Aorta (tissue), 5 donors: ENCODE measurements around the gene PLEK2. TPM values are rescaled to one million over a fixed set of nuclear protein-coding genes. Genes with fewer than 3 reads are reported as not detected.

ENCODE experiments used
- ATAC-seq: fragments of 200-7000 bp; cut with Tn5 transposase; one replicate; pipeline ENCODE4 v1.9.1; 2022; ENCODE audit warnings: moderate library complexity; ENCODE audit not compliant: low FRiP score
- DNase-seq, 2 donors: peaks; one replicate each; pipeline ENCODE4 v3.0.0-alpha.2; 2020
- H3K27ac ChIP-seq, 2 donors: one replicate each; pipeline ENCODE4 v1.5.1; 2013; ENCODE audit warnings: low read length in 2 of 2, mild to moderate bottlenecking in 2 of 2, moderate library complexity in 2 of 2, control low read depth in 1 of 2, inconsistent platforms in 1 of 2, low read depth in 1 of 2
- H3K27me3 ChIP-seq, 2 donors: one replicate each; pipeline ENCODE4 v1.6.1; 2013; ENCODE audit warnings: control low read depth in 1 of 2, low read length in 1 of 2, mild to moderate bottlenecking in 1 of 2, moderate library complexity in 1 of 2; ENCODE audit not compliant: insufficient read depth in 2 of 2, control insufficient read depth in 1 of 2
- H3K36me3 ChIP-seq, 2 donors: one replicate each; pipeline ENCODE4 v1.6.1; 2013; ENCODE audit warnings: control low read depth in 1 of 2, low read length in 1 of 2, mild to moderate bottlenecking in 1 of 2; ENCODE audit not compliant: insufficient read depth in 2 of 2, control insufficient read depth in 1 of 2
- H3K4me1 ChIP-seq, 2 donors: one replicate each; pipeline ENCODE4 v1.6.1; 2013; ENCODE audit warnings: low read length in 2 of 2, control low read depth in 1 of 2, mild to moderate bottlenecking in 1 of 2, moderate library complexity in 1 of 2; ENCODE audit not compliant: insufficient read depth in 2 of 2, control insufficient read depth in 1 of 2
- H3K4me3 ChIP-seq, 2 donors: one replicate each; pipeline ENCODE4 v1.5.1; 2013; ENCODE audit warnings: low read length in 2 of 2, control low read depth in 1 of 2, mild to moderate bottlenecking in 1 of 2
- H3K9me3 ChIP-seq: one replicate; pipeline ENCODE4 v1.6.1; 2013; ENCODE audit warnings: mild to moderate bottlenecking, low read length; ENCODE audit not compliant: control insufficient read depth
- WGBS, 2 donors: extraction: QIAGEN DNeasy Blood & Tissue Kit; methylation state at CpG; one replicate each; pipeline ENCODE4 v1.1.7; 2013; 5-methylcytosine and 5-hydroxymethylcytosine counted together
- intact Hi-C, 2 donors: fragments of 100-400 bp; cut with DNase I; formaldehyde crosslinking; loops; one replicate each; pipeline versions ENCODE4 v1.14.2 to v1.15.0; 2022
- polyA plus RNA-seq, 2 donors: library from polyadenylated mRNA; stranded (reverse); fragments of 200-250 nt; gene quantifications; one replicate each; pipeline ENCODE4 v1.2.3, GENCODE V29; 2013
- total RNA-seq, 2 donors: library from RNA; stranded (reverse); fragmentation: NEBNext Ultra II Directional; extraction: Animal tissue kit (Norgen Biotek cat#: 25700); gene quantifications; one replicate each; pipeline ENCODE4 v1.2.1, GENCODE V29; 2021
- donor health status: healthy with polysubstance abuse.
- donor health status: Bipolar disorder and iron deficiency.
- donor health status: DM: no; HTN: no; CAD: no.
- donor health status: DM: no; HTN: no; CAD: no.
- donor health status: DM: yes; HTN: yes; CAD: no.

PLEK2 gene
- total and polyA plus RNA-seq, 4 donors: 0.87 to 5.3 (median 1.6) TPM

DNA sequence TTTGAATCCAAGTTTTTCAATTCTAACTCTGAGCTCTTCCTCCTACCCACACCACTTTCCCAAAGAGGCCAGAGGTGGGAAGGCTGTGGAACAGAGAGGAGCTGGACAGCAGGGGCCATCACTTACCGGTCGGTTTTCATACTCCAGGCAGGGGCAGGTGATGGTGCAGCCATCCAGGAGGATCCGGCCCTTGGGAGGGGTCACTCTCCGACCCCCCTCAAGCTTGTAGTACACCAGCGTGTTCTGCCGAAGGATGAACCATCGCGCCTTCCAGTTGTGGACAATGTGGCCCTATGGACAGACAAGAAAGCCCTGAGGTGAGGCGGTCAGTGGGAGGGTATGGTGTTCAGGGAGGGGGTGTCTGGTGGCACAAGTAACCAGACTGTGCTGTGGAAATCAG, 14.4 kb downstream of the PLEK2 start:
- Histone ChIP-seq H3K36me3 (no peaks in the 10 kb centered on the region), H3K4me1 (no peaks in the 10 kb centered on the region), H3K27me3 (no peaks in the 10 kb centered on the region), H3K4me3 (no peak overlapping the region), H3K27ac (no peak overlapping the region), H3K9me3 (no peaks in the 10 kb centered on the region)
- ATAC-seq (no peak), DNase-seq (no peak)
- intact Hi-C loops: no loop called here
- WGBS, 2 donors: 95 to 97% methylated on average over 9 of the region's 9 CpGs

DNA sequence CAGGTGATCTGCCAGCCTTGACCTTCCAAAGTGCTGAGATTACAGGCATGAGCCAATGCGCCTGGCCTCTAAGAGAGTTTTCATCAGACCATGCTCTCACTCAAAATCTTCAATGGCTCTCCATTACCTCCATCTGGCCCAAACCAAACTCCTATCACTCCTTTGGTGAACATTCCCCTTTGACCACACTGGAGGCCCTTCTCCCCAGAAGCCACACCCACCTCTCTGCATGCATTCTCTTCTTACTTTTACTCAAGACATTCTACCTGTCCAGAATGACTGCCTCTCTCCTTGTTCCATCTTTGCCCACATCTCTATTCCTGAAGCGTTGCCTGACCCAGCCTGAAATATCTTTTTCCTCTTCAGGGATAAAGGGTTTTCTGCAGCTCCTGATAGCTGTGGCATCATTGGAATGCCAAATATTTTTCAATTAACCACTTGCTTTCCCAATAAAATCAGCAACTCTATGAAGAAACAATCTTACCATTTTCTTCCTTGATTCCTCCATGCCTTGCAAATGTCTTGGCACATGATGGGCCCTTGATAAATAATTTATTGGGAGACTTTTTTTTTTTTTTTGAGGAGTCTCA, 15.5 kb downstream of the PLEK2 start:
- Histone ChIP-seq H3K27me3 (no peaks in the 10 kb centered on the region), H3K4me3 (no peak overlapping the region), H3K36me3 (no peaks in the 10 kb centered on the region), H3K27ac (no peak overlapping the region), H3K9me3 (no peaks in the 10 kb centered on the region), H3K4me1 (no peaks in the 10 kb centered on the region)
- ATAC-seq: no peak
- no peak for DNase-seq
- intact Hi-C loops: no loop called here
- WGBS, 2 donors: 53 to 55% methylated on average over 2 of the region's 2 CpGs

DNA sequence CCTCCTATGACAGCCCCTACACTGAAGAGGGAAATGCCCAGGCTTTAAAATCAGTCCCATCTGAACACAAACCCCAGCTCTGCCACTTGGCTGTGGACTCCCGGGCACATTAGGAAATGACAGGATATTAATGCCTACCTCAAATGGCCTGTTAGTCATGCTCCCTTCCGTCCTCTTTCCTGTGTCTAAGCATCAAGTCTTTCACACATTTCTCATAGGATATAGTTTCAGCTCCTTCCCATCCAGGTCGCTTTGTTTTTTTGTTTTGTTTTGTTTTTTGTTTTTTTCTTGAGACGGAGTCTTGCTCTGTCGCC, 16.1 kb downstream of the PLEK2 start:
- intact Hi-C loops: no loop called here
- H3K9me3 ChIP-seq: no peaks in the 10 kb centered on the region
- H3K4me1 ChIP-seq: no peaks in the 10 kb centered on the region
- H3K36me3 ChIP-seq: no peaks in the 10 kb centered on the region
- WGBS, 2 donors: 87 to 88% methylated on average over 5 of the region's 5 CpGs
- no peaks in the 10 kb centered on the region for H3K27me3 ChIP-seq
- H3K4me3 ChIP-seq: no peak overlapping the region
- DNase-seq: no peak
- no peak for ATAC-seq
- no peak overlapping the region for H3K27ac ChIP-seq

DNA sequence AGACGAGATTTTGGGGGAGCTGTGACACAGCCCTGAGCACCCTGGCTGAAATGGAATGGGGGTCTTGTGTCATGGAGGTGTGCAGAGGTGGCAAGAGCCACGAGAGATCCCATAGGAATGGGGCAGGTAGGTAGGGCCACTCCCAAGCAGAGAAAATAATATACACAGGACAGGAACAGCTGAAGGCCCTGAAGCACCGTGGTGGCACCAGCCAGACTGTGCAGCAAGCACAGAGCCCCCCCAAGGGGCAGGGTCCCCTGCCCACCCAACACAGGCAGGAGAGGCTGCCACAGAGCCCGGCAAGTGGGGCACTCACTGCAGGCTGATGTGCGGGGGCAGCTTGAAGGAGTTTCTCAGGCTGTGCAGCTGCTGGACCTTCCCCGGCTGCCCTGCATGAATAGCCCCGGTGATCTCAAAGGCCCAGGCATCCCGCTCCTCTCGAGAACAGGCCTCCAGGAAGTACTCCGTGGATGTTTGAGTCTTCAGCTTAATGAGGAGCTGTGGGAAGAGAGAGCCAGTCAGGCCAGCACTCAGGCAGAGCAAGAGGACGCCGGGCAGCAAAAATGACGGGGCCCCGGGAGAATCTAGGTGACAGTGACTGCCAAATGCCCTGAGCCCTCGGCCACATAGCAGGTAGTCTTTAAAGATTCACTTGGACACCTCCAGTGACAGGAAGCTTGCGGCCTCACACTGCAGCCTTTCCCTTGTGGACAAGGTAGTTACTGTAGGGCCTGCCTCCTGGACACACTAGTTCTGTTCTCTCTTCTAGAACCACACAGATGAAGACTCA, 16.7 kb downstream of the PLEK2 start:
- no peak for ATAC-seq
- WGBS, 2 donors: 74 to 77% methylated on average over 16 of the region's 16 CpGs
- Histone ChIP-seq H3K4me1 (no peaks in the 10 kb centered on the region), H3K27me3 (no peaks in the 10 kb centered on the region), H3K4me3 (no peak overlapping the region), H3K36me3 (no peaks in the 10 kb centered on the region), H3K9me3 (no peaks in the 10 kb centered on the region), H3K27ac (no peak overlapping the region)
- DNase-seq: no peak
- intact Hi-C loops: no loop called here

DNA sequence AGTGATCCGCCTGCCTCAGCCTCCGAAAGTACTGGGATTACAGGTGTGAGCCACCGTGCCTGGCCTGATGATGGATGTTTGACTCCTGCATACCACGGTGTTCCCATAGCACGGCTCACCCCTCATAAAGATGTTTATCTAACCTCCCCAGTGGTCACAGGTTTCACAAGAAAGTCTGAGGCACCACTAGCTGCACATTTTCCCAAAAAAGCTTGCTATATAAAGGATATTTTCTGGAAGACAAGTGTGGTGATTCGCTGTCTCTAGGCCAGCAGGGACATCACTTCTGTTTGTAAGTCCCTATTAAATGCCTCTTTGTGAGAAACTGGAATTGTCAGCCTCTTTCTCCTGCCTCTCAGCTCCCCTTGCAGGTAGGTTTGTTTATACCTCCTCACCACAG, 18.3 kb downstream of the PLEK2 start:
- no peak for ATAC-seq
- intact Hi-C loops: no loop called here
- no peak overlapping the region for H3K27ac ChIP-seq
- H3K27me3 ChIP-seq: no peaks in the 10 kb centered on the region
- no peaks in the 10 kb centered on the region for H3K4me1 ChIP-seq
- 51 to 63% methylated on average over 6 of the region's 6 CpGs for WGBS, 2 donors
- H3K4me3 ChIP-seq: no peak overlapping the region
- H3K9me3 ChIP-seq: no peaks in the 10 kb centered on the region
- H3K36me3 ChIP-seq: no peaks in the 10 kb centered on the region
- DNase-seq: no peak

- Histone ChIP-seq H3K9me3 (no peaks in the 10 kb centered on the region), H3K4me3 (no peak overlapping the region), H3K27ac (no peak overlapping the region), H3K4me1 (no peaks in the 10 kb centered on the region), H3K36me3 (no peaks in the 10 kb centered on the region), H3K27me3 (no peaks in the 10 kb centered on the region)
- ATAC-seq (no peak), DNase-seq (no peak)
- intact Hi-C loops: no loop called here
- 82 to 86% methylated on average over 9 of the region's 9 CpGs for WGBS, 2 donors
Observed at GRCh38 chr14:67392800-67393199, 19.2 kb downstream of the PLEK2 start.

DNA sequence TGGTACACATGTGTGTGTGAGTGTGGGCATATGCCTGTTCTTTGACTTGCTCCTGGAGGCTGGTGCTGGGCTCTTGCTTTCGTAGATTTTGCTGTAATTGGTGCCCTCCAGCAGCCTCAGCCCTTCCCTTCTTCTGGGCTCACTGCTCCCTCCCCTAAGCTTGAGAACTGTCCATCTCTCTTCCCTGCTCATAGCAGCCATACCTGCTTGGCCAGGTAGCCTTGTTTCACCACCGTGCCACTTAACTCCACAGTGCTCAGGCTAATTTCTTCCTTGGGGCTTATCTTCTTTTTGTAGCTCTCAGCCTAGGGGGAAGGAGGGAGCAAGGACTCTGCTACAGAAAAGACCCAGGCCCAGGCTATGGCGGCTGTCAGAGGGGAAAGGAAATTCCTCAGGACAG, 19.8 kb downstream of the PLEK2 start:
- no peaks in the 10 kb centered on the region for H3K4me1 ChIP-seq
- H3K27ac ChIP-seq: no peak overlapping the region
- H3K4me3 ChIP-seq: no peak overlapping the region
- no peak for ATAC-seq
- no peaks in the 10 kb centered on the region for H3K9me3 ChIP-seq
- DNase-seq: no peak
- H3K36me3 ChIP-seq: peaks cover 0 to 2% of the 10 kb centered on the region in 2 donors
- 67 to 84% methylated on average over 3 of the region's 3 CpGs for WGBS, 2 donors
- H3K27me3 ChIP-seq: no peaks in the 10 kb centered on the region
- intact Hi-C loops: no loop called here

DNA sequence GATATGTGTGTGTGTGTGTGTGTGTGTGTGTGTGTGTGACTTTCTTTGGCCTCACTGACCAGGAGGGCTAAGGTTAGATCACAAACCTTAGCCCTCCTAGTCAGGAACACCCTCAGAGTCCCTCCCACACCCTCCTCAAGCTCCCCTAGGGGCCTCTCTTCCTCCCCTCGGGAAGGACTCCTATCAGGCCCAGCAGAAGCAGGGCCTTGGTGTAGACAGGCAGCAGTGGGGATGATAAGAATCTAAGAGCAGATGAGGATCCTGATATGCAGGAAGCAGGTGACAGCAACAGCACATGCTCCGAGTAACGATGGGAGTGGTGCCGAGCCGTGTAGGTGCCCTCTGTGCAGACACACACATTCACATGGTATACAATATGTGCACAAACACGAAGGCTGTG, 20.7 kb downstream of the PLEK2 start:
- H3K36me3 ChIP-seq: peaks cover 0 to 4% of the 10 kb centered on the region in 2 donors
- ATAC-seq: no peak

GRCh38 chr14:67389811-67390534, 22.0 kb downstream of the PLEK2 start:
- no peak for ATAC-seq
- no peak overlapping the region for H3K4me3 ChIP-seq
- H3K4me1 ChIP-seq: no peaks in the 10 kb centered on the region
- WGBS, 2 donors: 61 to 71% methylated on average over 1 of the region's 1 CpG
- H3K9me3 ChIP-seq: no peaks in the 10 kb centered on the region
- H3K36me3 ChIP-seq: peaks cover 0 to 4% of the 10 kb centered on the region in 2 donors
- intact Hi-C loops: no loop called here
- no peaks in the 10 kb centered on the region for H3K27me3 ChIP-seq
- no peak overlapping the region for H3K27ac ChIP-seq
- DNase-seq: no peak

More for the DNA sequence above, 20.7 kb downstream of the PLEK2 start:
- DNase-seq: no peak
- 78 to 85% methylated on average over 6 of the region's 6 CpGs for WGBS, 2 donors
- Histone ChIP-seq H3K9me3 (no peaks in the 10 kb centered on the region), H3K27me3 (no peaks in the 10 kb centered on the region), H3K4me3 (no peak overlapping the region), H3K4me1 (no peaks in the 10 kb centered on the region), H3K27ac (no peak overlapping the region)
- intact Hi-C loops: no loop called here
